Measurements from ENCODE around the gene PANX2. TPM values are rescaled to one million over a fixed set of nuclear protein-coding genes. Genes with fewer than 3 reads are reported as not detected.

Gene PANX2
- total and polyA plus RNA-seq, 9 donors, result 0.27 to 5.6 (median 2.3) TPM

DNA sequence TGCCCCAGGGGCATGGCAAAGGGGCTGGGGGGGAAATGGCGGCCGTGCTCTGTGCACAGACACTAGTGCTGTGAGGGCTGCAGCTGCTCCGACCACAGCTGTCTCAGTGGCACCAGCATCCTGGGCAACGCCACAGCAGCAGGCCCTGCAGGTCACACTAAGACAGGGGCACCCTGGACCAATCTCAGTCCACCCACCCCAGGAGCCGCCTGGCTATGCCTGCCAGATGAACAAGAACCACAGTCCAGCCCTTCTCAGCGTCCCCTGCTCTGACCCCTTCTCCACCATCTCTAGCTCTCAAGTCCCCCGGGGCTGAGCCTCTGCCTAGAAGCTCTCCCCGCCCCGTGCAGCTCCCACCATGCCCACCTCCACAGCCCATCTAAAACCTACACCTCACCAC, 57.8 kb downstream of the PANX2 start:
- TF ChIP-seq POLR2A (IDR thresholded peaks at IDR 0.05), result no peak
- no peak for TF ChIP-seq EP300 (IDR thresholded peaks at IDR 0.05)
- TF ChIP-seq, protein P1, sequence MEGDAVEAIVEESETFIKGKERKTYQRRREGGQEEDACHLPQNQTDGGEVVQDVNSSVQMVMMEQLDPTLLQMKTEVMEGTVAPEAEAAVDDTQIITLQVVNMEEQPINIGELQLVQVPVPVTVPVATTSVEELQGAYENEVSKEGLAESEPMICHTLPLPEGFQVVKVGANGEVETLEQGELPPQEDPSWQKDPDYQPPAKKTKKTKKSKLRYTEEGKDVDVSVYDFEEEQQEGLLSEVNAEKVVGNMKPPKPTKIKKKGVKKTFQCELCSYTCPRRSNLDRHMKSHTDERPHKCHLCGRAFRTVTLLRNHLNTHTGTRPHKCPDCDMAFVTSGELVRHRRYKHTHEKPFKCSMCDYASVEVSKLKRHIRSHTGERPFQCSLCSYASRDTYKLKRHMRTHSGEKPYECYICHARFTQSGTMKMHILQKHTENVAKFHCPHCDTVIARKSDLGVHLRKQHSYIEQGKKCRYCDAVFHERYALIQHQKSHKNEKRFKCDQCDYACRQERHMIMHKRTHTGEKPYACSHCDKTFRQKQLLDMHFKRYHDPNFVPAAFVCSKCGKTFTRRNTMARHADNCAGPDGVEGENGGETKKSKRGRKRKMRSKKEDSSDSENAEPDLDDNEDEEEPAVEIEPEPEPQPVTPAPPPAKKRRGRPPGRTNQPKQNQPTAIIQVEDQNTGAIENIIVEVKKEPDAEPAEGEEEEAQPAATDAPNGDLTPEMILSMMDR (IDR thresholded peaks at IDR 0.05), result no peak
- intact Hi-C loops (cut with DNase I), result no loop called here
- no peak for DNase-seq
- 90 to 95% (median 95%) methylated on average over 9 of the region's 9 CpGs for WGBS, 3 donors
- Histone ChIP-seq H3K36me3 (no peaks in the 10 kb centered on the region), H3K27ac (no peak overlapping the region), H3K9me3 (no peaks in the 10 kb centered on the region), H3K4me1 (ENCODE audit: insufficient read depth) (no peaks in the 10 kb centered on the region), H3K27me3 (no peaks in the 10 kb centered on the region), H3K4me3 (no peak overlapping the region)

DNA sequence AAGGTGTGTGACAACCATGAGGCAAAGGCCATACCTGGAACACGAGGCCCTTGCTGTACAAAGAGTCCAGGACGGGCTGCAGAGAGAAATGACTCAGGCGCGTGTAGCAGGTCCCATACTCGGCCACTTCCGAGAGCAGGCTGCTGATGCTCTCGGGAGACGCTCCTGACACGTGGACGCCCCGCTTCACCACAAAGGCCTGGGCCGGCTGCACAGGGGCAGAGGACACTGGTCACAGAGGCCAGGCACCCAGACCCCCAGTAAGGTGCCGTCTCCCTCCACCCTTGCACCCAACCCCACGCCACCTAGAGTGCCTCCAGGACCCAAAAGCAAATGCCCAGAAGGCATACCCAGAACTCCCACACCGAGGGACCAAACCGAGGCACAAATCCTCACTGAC, 58.8 kb downstream of the PANX2 start:
- TF ChIP-seq, protein P1 (IDR thresholded peaks at IDR 0.05), result no peak
- TF ChIP-seq POLR2A (IDR thresholded peaks at IDR 0.05), result no peak
- Histone ChIP-seq H3K36me3 (no peaks in the 10 kb centered on the region), H3K9me3 (no peaks in the 10 kb centered on the region), H3K27me3 (no peaks in the 10 kb centered on the region), H3K4me3 (no peak overlapping the region), H3K27ac (no peak overlapping the region), H3K4me1 (ENCODE audit: insufficient read depth) (no peaks in the 10 kb centered on the region)
- 93 to 94% (median 93%) methylated on average over 16 of the region's 16 CpGs for WGBS, 3 donors
- intact Hi-C loops (cut with DNase I), result no loop called here
- DNase-seq, result no peak

Other genes with a start within 250 kb of the PANX2 start
- gene PIM3, start 210.0 kb upstream of the PANX2 start, total RNA-seq, result 100 to 1,000 TPM in 1 of 7 donors, 10 to 100 TPM in 6; 29.7 to 291 (median 45.3) TPM
- 10 to 100 TPM in 1 of 2 donors, 1 to 10 TPM in 1; 7.3 to 34.1 TPM for gene PIM3, start 210.0 kb upstream of the PANX2 start, polyA plus RNA-seq
- under 1 TPM in 3 of 7 donors, not detected in 4; 0.10 to 0.18 (median 0.10) TPM for gene IL17REL, start 158.0 kb upstream of the PANX2 start, total RNA-seq
- gene IL17REL, start 158.0 kb upstream of the PANX2 start, polyA plus RNA-seq, result under 1 TPM in 1 of 2 donors, not detected in 1; 0.05 TPM
- gene TTLL8, start 112.4 kb upstream of the PANX2 start, total RNA-seq, result not detected
- gene TTLL8, start 112.4 kb upstream of the PANX2 start, polyA plus RNA-seq, result not detected
- gene MLC1, start 85.3 kb upstream of the PANX2 start, total RNA-seq, result 1 to 10 TPM in 1 of 7 donors, under 1 TPM in 4, not detected in 2; 0.11 to 1.1 (median 0.35) TPM
- under 1 TPM; 0.27 to 0.67 TPM for gene MLC1, start 85.3 kb upstream of the PANX2 start, polyA plus RNA-seq
- 1 to 10 TPM in 6 of 7 donors, under 1 TPM in 1; 0.94 to 6.3 (median 2.5) TPM for gene MOV10L1, start 80.7 kb upstream of the PANX2 start, total RNA-seq
- 1 to 10 TPM; 1.6 to 2.0 TPM for gene MOV10L1, start 80.7 kb upstream of the PANX2 start, polyA plus RNA-seq
- 10 to 100 TPM; 23.5 to 35.2 (median 27.2) TPM for gene TRABD, start 15.2 kb downstream of the PANX2 start, total RNA-seq
- gene TRABD, start 15.2 kb downstream of the PANX2 start, polyA plus RNA-seq, result 10 to 100 TPM in 1 of 2 donors, under 1 TPM in 1; 0.58 to 25.9 TPM
- gene SELENOO, start 30.3 kb downstream of the PANX2 start, total RNA-seq, result 10 to 100 TPM; 18.9 to 31.1 (median 23.0) TPM
- gene SELENOO, start 30.3 kb downstream of the PANX2 start, polyA plus RNA-seq, result 10 to 100 TPM in 1 of 2 donors, under 1 TPM in 1; 0.40 to 23.4 TPM
- 10 to 100 TPM; 35.9 to 52.2 (median 40.8) TPM for gene TUBGCP6, start 74.3 kb downstream of the PANX2 start, total RNA-seq
- gene TUBGCP6, start 74.3 kb downstream of the PANX2 start, polyA plus RNA-seq, result 10 to 100 TPM in 1 of 2 donors, 1 to 10 TPM in 1; 7.5 to 42.6 TPM
- 10 to 100 TPM; 24.9 to 44.6 (median 41.1) TPM for gene HDAC10, start 80.5 kb downstream of the PANX2 start, total RNA-seq
- gene HDAC10, start 80.5 kb downstream of the PANX2 start, polyA plus RNA-seq, result 10 to 100 TPM in 1 of 2 donors, 1 to 10 TPM in 1; 2.3 to 33.2 TPM
- gene MAPK12, start 91.0 kb downstream of the PANX2 start, total RNA-seq, result 10 to 100 TPM in 6 of 7 donors, 1 to 10 TPM in 1; 7.9 to 35.3 (median 23.3) TPM
- 10 to 100 TPM in 1 of 2 donors, under 1 TPM in 1; 0.87 to 26.5 TPM for gene MAPK12, start 91.0 kb downstream of the PANX2 start, polyA plus RNA-seq
- 10 to 100 TPM in 4 of 7 donors, 1 to 10 TPM in 3; 2.0 to 31.6 (median 12.0) TPM for gene MAPK11, start 99.6 kb downstream of the PANX2 start, total RNA-seq
- gene MAPK11, start 99.6 kb downstream of the PANX2 start, polyA plus RNA-seq, result 10 to 100 TPM in 1 of 2 donors, under 1 TPM in 1; 0.92 to 13.0 TPM
- 100 to 1,000 TPM; 121 to 274 (median 229) TPM for gene PLXNB2, start 136.9 kb downstream of the PANX2 start, total RNA-seq
- 100 to 1,000 TPM in 1 of 2 donors, 10 to 100 TPM in 1; 26.5 to 135 TPM for gene PLXNB2, start 136.9 kb downstream of the PANX2 start, polyA plus RNA-seq
- gene DENND6B, start 156.3 kb downstream of the PANX2 start, total RNA-seq, result 10 to 100 TPM in 2 of 7 donors, 1 to 10 TPM in 5; 2.6 to 17.3 (median 7.4) TPM
- gene DENND6B, start 156.3 kb downstream of the PANX2 start, polyA plus RNA-seq, result 1 to 10 TPM in 1 of 2 donors, under 1 TPM in 1; 0.38 to 5.6 TPM
- 10 to 100 TPM; 30.1 to 52.9 (median 37.8) TPM for gene PPP6R2, start 172.6 kb downstream of the PANX2 start, total RNA-seq
- gene PPP6R2, start 172.6 kb downstream of the PANX2 start, polyA plus RNA-seq, result 10 to 100 TPM in 1 of 2 donors, 1 to 10 TPM in 1; 8.2 to 33.4 TPM